Thoracic aorta (tissue), 2 donors: ENCODE data around the gene BHLHE40. TPM values are rescaled to one million over a fixed set of nuclear protein-coding genes. Genes with fewer than 3 reads are reported as not detected.

Experiments used
- ATAC-seq: fragments of 150-250 bp; one replicate; pipeline ENCODE4 v1.8.0; 2017; ENCODE audit warnings: low read depth; ENCODE audit not compliant: insufficient number of reproducible peaks, low FRiP score
- DNase-seq: peaks from one replicate; pipeline ENCODE4 v3.0.0-alpha.2; 2020; ENCODE audit warnings: low spot score
- H3K27ac ChIP-seq, 2 donors: fragments of 200-600 bp; sonication (generic); 1 replicate in 1 of 2; 2 replicates in 1 of 2; pipeline ENCODE4 v1.5.1; 2016; ENCODE audit warnings: mild to moderate bottlenecking in 2 of 2, moderate library complexity in 2 of 2
- H3K27me3 ChIP-seq: fragments of 200-600 bp; sonication (generic); replicated peaks from 2 replicates; pipeline ENCODE4 v1.6.0; 2016; ENCODE audit warnings: mild to moderate bottlenecking; ENCODE audit not compliant: insufficient read depth
- H3K36me3 ChIP-seq: fragments of 200-600 bp; sonication (generic); one replicate; pipeline ENCODE4 v1.5.1; 2016
- H3K4me1 ChIP-seq, 2 donors: fragments of 200-600 bp; sonication (generic); 1 replicate in 1 of 2; 2 replicates in 1 of 2; pipeline versions ENCODE4 v1.5.1 to v1.6.0; 2016; ENCODE audit warnings: low read depth in 2 of 2, mild to moderate bottlenecking in 1 of 2; ENCODE audit not compliant: control insufficient read depth in 1 of 2
- H3K4me3 ChIP-seq: fragments of 200-600 bp; sonication (generic); 2 replicates; pipeline ENCODE4 v1.5.1; 2016; ENCODE audit warnings: mild to moderate bottlenecking
- H3K9me3 ChIP-seq: fragments of 200-600 bp; sonication (generic); 2 replicates; pipeline ENCODE4 v1.5.1; 2016
- CTCF ChIP-seq: fragments of 200-600 bp; sonication (generic); IDR thresholded peaks from one replicate; pipeline ENCODE4 v1.5.1; 2019; ENCODE audit warnings: antibody characterized with exemption
- total RNA-seq, 2 donors: library from RNA; depleted of rRNA; stranded (reverse); fragments of >200 nt; gene quantifications; one replicate each; pipeline versions ENCODE4 v1.1.0 to v1.2.3, GENCODE V29; 2016

BHLHE40 gene
- total RNA-seq, 2 donors from 2014 or later: 47.2 to 109 TPM

GRCh38 chr3:4985330-4986174 lies 6.3 kb downstream of the BHLHE40 start:
- no peak for TF ChIP-seq CTCF
- DNase-seq (no peak), ATAC-seq (no peak)
- peak overlapping the region; percentile 22 for H3K4me3 ChIP-seq
- peak overlapping the region; percentile 99 for H3K27ac ChIP-seq
- H3K9me3 ChIP-seq: no peaks in the 10 kb centered on the region
- peaks cover 39 to 73% of the 10 kb centered on the region in 2 donors for H3K4me1 ChIP-seq
- no peaks in the 10 kb centered on the region for H3K27me3 ChIP-seq
- peaks cover 9% of the 10 kb centered on the region for H3K36me3 ChIP-seq

- no peak for TF ChIP-seq CTCF
- Histone ChIP-seq H3K27me3 (no peaks in the 10 kb centered on the region), H3K27ac (peak overlapping the region; percentile 99), H3K36me3 (peaks cover 9% of the 10 kb centered on the region), H3K4me1 (peaks cover 39 to 71% of the 10 kb centered on the region in 2 donors), H3K9me3 (no peaks in the 10 kb centered on the region), H3K4me3 (peak overlapping the region; percentile 74)
- DNase-seq (no peak), ATAC-seq (peak; percentile 7)
Measured at GRCh38 chr3:4986175-4986781, 7.0 kb downstream of the BHLHE40 start.

- peak; percentile 78 for ATAC-seq
- Histone ChIP-seq H3K4me1 (peaks cover 39 to 65% of the 10 kb centered on the region in 2 donors), H3K9me3 (no peaks in the 10 kb centered on the region), H3K27ac (peak overlapping the region; percentile 99), H3K36me3 (peaks cover 9% of the 10 kb centered on the region), H3K27me3 (no peaks in the 10 kb centered on the region), H3K4me3 (peak overlapping the region; percentile 74)
- peak; percentile 89 for DNase-seq
- no peak for TF ChIP-seq CTCF
Measured at GRCh38 chr3:4986782-4987537, 7.7 kb downstream of the BHLHE40 start.

- Histone ChIP-seq H3K36me3 (peaks cover 9% of the 10 kb centered on the region), H3K4me1 (peaks cover 32 to 58% of the 10 kb centered on the region in 2 donors), H3K4me3 (peak overlapping the region; percentile 74), H3K9me3 (no peaks in the 10 kb centered on the region), H3K27me3 (no peaks in the 10 kb centered on the region), H3K27ac (peak overlapping the region; percentile 99)
- TF ChIP-seq CTCF: no peak
- no peak for ATAC-seq
- no peak for DNase-seq
Measured at GRCh38 chr3:4987538-4988296, 8.5 kb downstream of the BHLHE40 start.
